Thyroid gland (tissue), 4 donors: ENCODE data around the gene ELAVL4.

Source experiments
- CTCF ChIP-seq, 6 experiments: fragments of 200-600 bp in 3 of 6; fragments of 450-650 bp in 3 of 6; sonication (generic) in 3 of 6; IDR thresholded peaks; one replicate each; pipeline ENCODE4 v1.5.1; 2016 to 2019; ENCODE audit warnings: antibody characterized with exemption in 6 of 6, mild to moderate bottlenecking in 2 of 6, inconsistent platforms in 1 of 6, moderate library complexity in 1 of 6
- POLR2A ChIP-seq, 2 donors: fragments of 450-650 bp; IDR thresholded peaks; one replicate each; pipeline ENCODE4 v1.6.1; 2017; ENCODE audit warnings: antibody characterized with exemption in 2 of 2, mild to moderate bottlenecking in 2 of 2, moderate library complexity in 1 of 2

DNA sequence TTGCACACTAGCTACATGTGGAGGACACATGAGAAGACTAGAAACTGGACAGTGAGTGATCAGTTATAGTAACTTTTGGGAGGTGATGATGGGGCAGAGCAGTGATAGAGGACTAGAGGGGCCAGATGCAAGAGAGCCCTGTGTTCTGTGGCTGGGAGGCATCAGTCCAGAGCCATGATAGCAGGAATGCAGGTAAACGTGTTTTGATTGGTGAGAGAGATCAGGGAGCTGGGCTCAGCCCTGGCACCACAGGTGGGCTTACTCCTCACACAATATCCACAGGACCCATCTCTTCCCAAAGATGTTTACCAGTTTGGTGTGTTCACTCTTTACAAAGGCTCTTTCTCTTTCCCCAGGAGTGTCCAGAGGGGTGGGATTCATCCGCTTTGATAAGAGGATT, 86.5 kb downstream of the ELAVL4 start:
- TF ChIP-seq CTCF (IDR thresholded peaks at IDR 0.05) (no peak), POLR2A (IDR thresholded peaks at IDR 0.05) (no peak)
